ENCODE measurements around the gene BTG1.

BTG1 gene

GRCh38 chr12:92141591-92142121, 4.0 kb downstream of the BTG1 start:
- TF ChIP-seq CTCF (IDR thresholded peaks at IDR 0.05; ENCODE audit: low read depth, low read length, missing control alignments), result no peak
- no peak for DNase-seq (ENCODE audit: low read depth)
- peak overlapping the region; percentile 79 for H3K4me3 ChIP-seq (ENCODE audit: low read depth, low read length)
- in situ Hi-C loops (cut with HindIII; ENCODE audit: low sequenced_read_pairs), result no loop called here

GRCh38 chr12:92140896-92141536, 4.6 kb downstream of the BTG1 start:
- peak overlapping the region; percentile 79 for H3K4me3 ChIP-seq (ENCODE audit: low read depth, low read length)
- in situ Hi-C loops (cut with HindIII; ENCODE audit: low sequenced_read_pairs), result no loop called here
- TF ChIP-seq CTCF (IDR thresholded peaks at IDR 0.05; ENCODE audit: low read depth, low read length, missing control alignments), result no peak
- no peak for DNase-seq (ENCODE audit: low read depth)

- TF ChIP-seq CTCF (IDR thresholded peaks at IDR 0.05; ENCODE audit: low read depth, low read length, missing control alignments), result no peak
- peak overlapping the region; percentile 79 for H3K4me3 ChIP-seq (ENCODE audit: low read depth, low read length)
- in situ Hi-C loops (cut with HindIII; ENCODE audit: low sequenced_read_pairs), result no loop called here
- no peak for DNase-seq (ENCODE audit: low read depth)
Observed at GRCh38 chr12:92140156-92140555, 5.5 kb downstream of the BTG1 start.

GRCh38 chr12:92139634-92140150, 6.0 kb downstream of the BTG1 start:
- H3K4me3 ChIP-seq (ENCODE audit: low read depth, low read length), result peak overlapping the region; percentile 79
- DNase-seq (ENCODE audit: low read depth), result no peak
- in situ Hi-C loops (cut with HindIII; ENCODE audit: low sequenced_read_pairs), result no loop called here
- TF ChIP-seq CTCF (IDR thresholded peaks at IDR 0.05; ENCODE audit: low read depth, low read length, missing control alignments), result no peak

GRCh38 chr12:92138626-92139025, 7.0 kb downstream of the BTG1 start:
- peak overlapping the region; percentile 2 for H3K4me3 ChIP-seq (ENCODE audit: low read depth, low read length)
- in situ Hi-C loops (cut with HindIII; ENCODE audit: low sequenced_read_pairs), result no loop called here
- TF ChIP-seq CTCF (IDR thresholded peaks at IDR 0.05; ENCODE audit: low read depth, low read length, missing control alignments), result no peak

GRCh38 chr12:92138144-92138543, 7.5 kb downstream of the BTG1 start:
- in situ Hi-C loops (cut with HindIII; ENCODE audit: low sequenced_read_pairs), result no loop called here
- H3K4me3 ChIP-seq (ENCODE audit: low read depth, low read length), result peak overlapping the region; percentile 2

More at GRCh38 chr12:92138626-92139025, 7.0 kb downstream of the BTG1 start:
- no peak for DNase-seq (ENCODE audit: low read depth)

More at GRCh38 chr12:92138144-92138543, 7.5 kb downstream of the BTG1 start:
- no peak for TF ChIP-seq CTCF (IDR thresholded peaks at IDR 0.05; ENCODE audit: low read depth, low read length, missing control alignments)
- no peak for DNase-seq (ENCODE audit: low read depth)
